GM21515 (cell line): ENCODE measurements around the gene AP1M2.
"Not testable (repeated sequence)": the region's sequence is repeated elsewhere in the genome, so short reads cannot be mapped to it uniquely, and the experiment has no call there.

Source experiments
- ATAC-seq: cut with Tn5 transposase; IDR thresholded peaks from one replicate; pipeline ENCODE4 v1.9.1; 2021; ENCODE audit not compliant: unreplicated experiment

The AP1M2 gene

DNA sequence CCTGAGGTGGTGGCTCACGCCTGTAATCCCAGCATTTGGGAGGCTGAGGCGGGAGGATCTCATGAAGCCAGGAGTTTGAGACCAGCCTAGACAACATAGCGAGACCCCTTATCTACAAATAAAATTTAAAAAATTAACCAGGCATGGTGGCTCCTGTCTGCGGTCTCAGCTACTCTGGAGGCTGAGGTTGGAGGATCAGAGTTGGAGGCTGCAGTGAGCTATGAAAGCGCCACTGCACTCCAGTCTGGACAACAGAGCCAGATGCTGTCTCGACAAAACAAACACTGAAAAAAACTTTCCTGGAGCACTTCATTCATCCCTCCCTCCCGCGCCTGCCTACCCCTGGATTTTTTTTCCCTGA is 44.1 kb downstream of the AP1M2 start:
- no peak for ATAC-seq

DNA sequence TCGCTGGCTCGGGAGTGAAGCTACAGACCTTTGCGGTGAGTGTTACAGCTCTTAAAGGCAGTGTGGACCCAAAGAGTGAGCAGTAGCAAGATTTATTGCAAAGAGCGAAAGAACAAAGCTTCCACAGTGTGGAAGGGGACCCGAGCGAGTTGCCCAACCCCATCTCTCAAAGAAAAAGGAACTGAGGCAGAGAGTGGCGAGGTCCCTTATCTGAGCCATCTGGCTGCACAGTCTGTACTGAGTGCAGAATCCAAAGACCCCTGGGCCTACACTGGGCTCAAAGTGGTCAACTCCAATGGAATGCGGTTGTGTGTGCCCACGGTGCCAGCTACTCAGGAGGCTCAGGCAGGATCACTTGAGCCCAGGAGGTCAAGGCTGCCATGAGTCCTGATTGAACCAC is 48.1 kb downstream of the AP1M2 start:
- not testable (repeated sequence) for ATAC-seq

DNA sequence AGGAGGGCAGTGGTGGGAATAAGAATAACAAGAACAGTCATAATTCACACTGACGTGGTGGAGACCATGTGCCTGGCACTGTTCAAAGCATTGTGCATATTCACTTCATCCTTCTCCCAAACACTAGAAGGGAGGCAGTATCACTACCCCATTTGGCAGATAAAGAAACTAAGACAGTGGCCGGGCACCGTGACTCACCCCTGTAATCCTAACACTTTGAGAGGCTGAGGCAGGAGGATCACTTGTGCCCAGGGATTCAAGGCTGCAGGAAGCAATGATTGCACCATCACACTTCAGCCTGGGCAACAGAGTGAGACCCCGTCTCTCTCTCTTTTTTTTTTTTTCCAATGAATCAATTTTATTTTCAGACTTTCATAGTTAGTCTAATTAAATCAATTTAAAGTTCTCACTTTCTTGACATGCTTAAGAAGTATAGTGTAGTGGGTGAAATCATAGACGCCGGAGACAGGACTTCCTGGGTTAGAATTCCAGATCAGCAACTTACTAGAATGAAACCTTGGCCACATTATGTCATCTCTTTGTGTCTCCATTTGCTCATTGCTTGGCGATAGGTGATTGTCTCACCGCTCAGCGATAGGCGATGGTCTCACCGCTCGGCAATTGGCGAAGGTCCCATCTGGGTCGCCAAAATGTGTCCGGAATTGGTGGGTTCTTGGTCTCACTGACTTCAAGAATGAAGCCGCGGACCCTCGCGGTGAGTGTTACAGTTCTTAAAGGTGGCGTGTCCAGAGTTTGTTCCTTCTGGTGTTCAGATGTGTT is 48.7 kb downstream of the AP1M2 start:
- no peak for ATAC-seq

DNA sequence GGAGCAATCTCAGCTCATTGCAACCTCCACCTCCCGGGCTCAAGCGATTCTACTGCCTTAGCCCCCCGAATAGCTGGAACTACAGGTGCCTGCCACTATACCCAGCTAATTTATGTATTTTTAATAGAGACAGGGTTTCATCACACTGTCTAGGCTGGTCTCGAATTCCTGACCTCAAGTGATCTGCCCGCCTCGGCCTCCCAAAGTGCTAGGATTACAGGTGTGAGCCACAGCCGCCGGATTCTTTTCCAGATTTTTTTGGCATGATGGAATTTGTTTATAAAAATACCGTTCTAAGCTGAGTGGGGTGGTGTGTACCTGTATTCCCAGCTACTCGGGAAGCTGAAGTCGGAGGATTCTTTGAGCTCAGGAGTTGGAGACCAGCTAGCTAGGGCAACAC is 49.4 kb downstream of the AP1M2 start:
- ATAC-seq, result no peak

DNA sequence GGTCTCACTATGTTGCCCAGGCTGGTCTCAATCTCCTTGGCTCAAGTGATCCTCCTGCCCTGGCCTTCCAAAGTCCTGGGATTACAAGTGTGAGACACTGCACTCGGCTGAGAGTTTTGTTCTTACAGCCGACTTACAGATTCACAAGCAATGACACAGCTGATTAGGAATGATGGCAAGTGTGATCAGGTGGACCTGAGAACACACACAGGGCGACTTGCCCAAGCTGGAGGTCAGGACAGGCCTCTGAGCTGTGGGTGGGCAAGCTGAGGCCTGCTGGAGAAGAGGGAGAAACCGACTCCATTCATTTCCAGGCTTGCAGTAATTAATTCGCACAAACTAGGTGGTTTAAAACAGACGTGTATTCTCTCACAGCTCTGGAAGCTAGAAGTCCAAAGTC is 51.5 kb downstream of the AP1M2 start:
- no peak for ATAC-seq

DNA sequence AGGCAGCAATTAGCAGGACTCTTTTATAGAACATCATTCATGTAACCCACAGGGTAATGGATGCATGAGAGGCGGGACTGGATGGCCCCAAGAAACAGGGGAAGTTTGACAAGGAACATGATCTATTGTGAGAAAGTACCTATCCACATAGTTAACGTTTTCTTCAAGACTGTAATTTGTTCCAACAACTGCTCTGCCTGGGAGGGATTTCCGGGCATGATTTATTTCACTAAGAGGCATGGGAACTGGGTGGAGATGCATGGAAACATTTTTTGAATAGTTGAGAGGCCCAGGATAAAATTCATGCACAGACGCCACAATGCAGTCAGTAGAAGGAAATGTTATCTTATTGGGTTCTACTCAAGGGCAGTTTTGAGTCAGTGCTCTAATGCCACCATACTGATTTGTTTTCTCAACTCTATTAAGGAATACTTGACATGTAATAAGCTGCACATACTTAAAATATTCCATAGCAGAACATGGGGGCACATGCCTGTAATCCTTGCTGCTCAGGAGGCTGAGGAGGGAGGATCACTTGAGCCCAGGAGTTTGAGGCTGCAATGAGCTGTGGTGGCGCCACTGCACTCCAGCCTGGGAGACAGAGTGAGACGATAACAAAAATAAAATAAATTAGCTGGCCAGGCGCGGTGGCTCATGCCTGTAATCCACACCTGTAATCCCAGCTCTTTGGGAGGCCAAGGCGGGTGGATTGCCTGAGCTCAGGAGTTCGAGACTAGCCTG is 53.3 kb downstream of the AP1M2 start:
- ATAC-seq, result no peak

DNA sequence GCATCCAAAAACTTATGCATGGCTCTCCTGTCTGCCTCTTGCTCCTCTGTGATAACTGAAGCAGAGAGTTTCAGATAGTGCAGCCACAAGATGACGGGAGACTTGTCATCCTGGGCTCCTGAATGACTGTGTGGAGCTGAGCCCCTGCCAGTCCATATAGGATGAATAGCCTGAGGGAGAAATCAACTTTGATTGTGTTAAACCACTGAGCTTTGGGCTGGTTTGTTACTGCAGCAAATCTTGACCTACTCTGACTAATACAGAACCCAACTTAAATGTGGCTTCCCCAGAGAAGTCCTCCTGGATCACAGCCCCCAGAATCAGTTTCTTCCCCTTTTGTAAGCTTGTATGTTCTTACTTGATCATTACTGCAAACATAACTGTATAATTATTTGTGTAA is 54.7 kb downstream of the AP1M2 start:
- no peak for ATAC-seq

DNA sequence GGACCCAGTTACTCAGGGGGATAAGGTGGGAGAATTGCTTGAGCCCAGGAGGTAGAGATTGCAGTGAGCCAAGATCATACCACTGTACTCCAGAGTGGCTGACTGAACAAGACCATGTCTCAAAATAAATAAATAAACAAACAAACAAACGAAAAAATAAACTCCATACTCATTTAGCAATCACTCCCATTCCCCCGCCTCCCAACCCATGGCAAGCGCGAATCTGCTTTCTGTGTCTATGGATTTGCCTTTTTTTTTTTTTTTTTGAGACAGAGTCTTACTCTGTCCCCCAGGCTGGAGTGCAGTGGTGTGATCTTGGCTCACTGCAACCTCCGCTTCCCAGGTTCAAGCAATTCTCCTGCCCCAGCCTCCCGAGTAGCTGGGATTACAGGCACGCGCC is 60.2 kb downstream of the AP1M2 start:
- not testable (repeated sequence) for ATAC-seq

DNA sequence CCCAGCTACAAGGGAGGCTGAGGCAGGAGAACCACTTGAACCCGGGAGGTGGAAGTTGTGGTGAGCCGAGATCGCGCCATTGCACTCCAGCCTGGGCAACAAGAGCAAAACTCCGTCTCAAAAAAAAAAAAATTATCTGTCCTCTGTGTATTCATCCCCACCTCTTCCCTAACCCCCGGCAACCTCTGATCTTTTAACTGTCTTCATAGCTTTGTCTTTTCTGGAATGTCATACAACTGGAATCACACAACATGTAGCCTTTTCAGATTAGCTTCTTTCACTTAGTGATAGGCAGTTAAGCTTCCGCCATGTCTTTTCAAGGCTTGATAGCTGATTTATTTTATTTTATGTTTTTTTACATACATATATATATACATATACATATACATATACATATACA is 61.5 kb downstream of the AP1M2 start:
- ATAC-seq, result no peak

DNA sequence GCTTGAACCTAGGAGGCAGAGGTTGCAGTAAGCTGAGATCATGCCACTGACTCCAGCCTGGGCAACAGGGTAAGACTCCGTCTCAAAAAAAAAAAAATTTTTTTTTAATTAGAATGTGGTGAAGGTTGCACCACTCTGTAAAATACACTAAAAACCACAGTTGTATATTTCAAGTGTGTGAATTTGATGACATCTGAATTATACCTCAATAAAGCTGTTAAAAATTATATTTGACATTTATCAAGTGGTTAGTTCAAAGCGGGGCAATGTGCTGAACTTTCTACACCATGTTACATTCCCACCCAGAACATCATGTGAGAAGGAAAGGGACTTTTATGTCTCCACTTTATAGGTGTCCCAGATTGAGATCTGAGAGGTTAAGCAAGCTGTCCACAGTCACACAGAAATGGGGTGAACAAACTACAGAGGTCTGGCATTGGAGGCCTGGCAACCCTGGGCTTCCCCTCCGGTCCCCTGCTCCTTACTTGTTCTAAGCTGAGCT is 63.9 kb downstream of the AP1M2 start:
- no peak for ATAC-seq
